ENCODE measurements around the gene VSIG8.

The VSIG8 gene

DNA sequence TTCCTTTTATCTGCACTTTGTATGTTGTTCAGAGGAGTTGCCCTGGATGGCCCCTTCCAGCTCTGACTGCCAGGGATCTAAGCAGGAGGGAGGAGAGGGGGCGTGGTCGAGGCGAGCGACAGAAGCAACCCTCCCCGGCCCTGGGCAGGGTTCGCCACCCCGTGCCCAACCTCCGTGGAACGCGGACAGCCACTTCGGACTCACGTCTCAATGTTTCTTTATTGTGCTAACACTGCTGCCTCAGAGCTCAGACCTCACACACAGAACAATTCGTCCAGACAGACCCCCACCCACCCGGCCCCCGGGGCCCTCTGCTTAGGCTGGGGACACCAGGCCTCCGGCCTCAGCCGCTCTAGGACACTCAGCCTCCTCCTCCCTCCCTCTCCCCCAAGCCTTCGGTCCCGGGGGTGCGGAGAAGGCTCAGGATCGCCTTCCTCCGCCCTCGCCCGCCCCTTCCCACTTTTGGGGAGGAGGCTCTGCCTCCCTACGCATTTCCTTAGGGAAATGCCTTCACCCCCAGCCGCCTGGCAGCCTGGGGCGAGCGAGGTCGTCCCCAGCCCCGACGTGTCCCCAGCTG, 8.3 kb downstream of the VSIG8 start:
- peak overlapping the region; percentile 35 for H3K4me3 ChIP-seq (ENCODE audit: low read depth, low read length)
- no peak overlapping the region for H3K27ac ChIP-seq
- peaks cover 90% of the 10 kb centered on the region for H3K27me3 ChIP-seq (ENCODE audit: insufficient read depth, low read depth, severe bottlenecking)

GRCh38 chr1:159853417-159854115, 8.9 kb downstream of the VSIG8 start:
- Histone ChIP-seq H3K36me3 (no peaks in the 10 kb centered on the region), H3K4me3 (ENCODE audit: low read depth, low read length) (peak overlapping the region; percentile 35), H3K27me3 (ENCODE audit: insufficient read depth, low read depth, severe bottlenecking) (peaks cover 92% of the 10 kb centered on the region), H3K9me3 (ENCODE audit: severe bottlenecking) (peaks cover 8% of the 10 kb centered on the region), H3K27ac (no peak overlapping the region)
- DNase-seq: no peak
- no peak for TF ChIP-seq CTCF (IDR thresholded peaks at IDR 0.05; ENCODE audit: low read depth, low read length)

More for the DNA sequence above, 8.3 kb downstream of the VSIG8 start:
- H3K9me3 ChIP-seq (ENCODE audit: severe bottlenecking): peaks cover 8% of the 10 kb centered on the region
- peak; percentile 51 for DNase-seq
- no peaks in the 10 kb centered on the region for H3K36me3 ChIP-seq
- TF ChIP-seq CTCF (IDR thresholded peaks at IDR 0.05; ENCODE audit: low read depth, low read length): no peak

DNA sequence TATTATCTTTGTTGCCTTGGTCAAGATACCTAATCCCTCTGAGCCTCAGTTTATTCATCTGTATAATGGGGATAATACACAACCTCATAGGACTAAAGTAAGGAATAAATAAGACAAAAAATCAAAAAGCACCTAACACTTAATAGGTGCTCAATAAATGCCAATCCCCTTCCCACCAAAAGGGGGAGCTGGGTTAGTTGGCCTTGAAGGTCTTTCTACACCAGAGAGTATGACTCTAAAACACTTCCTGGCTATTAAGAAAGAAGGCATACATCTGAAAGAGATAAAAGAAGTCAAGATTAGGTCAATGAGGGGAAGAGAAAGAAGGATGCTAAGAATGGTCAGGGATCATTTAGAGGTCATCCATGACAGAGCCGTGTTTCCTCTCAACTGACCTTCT, 11.1 kb downstream of the VSIG8 start:
- Histone ChIP-seq H3K36me3 (no peaks in the 10 kb centered on the region), H3K27ac (no peak overlapping the region), H3K9me3 (ENCODE audit: severe bottlenecking) (peaks cover 8% of the 10 kb centered on the region), H3K4me3 (ENCODE audit: low read depth, low read length) (no peak overlapping the region), H3K27me3 (ENCODE audit: insufficient read depth, low read depth, severe bottlenecking) (peaks cover 92% of the 10 kb centered on the region)
- no peak for DNase-seq
- no peak for TF ChIP-seq CTCF (IDR thresholded peaks at IDR 0.05; ENCODE audit: low read depth, low read length)

DNA sequence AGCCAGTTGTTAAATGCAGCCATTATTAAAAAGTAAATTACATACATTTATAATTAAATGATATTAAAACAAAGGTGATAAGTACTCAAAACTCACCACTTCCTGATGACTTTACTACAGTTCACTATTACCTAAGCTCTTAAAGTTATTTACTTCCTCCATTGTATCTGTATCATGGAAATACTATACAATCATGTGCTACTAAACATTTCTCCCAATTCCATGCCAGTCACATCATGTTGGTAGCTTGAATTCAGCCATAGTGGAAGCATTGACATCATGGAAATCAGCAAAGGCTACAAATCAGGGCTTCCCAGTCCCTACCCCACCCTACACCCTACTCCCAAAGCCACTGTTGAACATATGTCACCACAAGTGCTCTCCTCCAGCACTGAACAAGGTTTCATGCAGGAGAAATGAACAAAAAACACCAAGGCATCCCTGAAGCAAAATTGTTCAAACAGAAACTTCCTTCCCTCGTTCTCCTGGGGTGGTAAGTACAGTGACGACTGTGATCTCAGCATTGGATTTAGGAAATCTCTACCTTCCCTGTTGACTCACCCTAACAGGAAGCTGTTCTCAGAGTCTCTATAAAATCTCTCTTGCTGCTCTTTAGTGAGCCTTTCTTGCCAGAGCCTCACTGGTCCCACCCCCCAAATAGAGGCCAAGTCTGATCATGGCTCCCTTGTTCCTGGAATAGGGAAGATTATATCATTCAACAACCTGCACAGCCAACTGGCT, 12.7 kb downstream of the VSIG8 start:
- TF ChIP-seq CTCF (IDR thresholded peaks at IDR 0.05; ENCODE audit: low read depth, low read length): no peak
- Histone ChIP-seq H3K27ac (no peak overlapping the region), H3K9me3 (ENCODE audit: severe bottlenecking) (peaks cover under 1% of the 10 kb centered on the region), H3K27me3 (ENCODE audit: insufficient read depth, low read depth, severe bottlenecking) (peaks cover 89% of the 10 kb centered on the region), H3K4me3 (ENCODE audit: low read depth, low read length) (no peak overlapping the region), H3K36me3 (no peaks in the 10 kb centered on the region)
- no peak for DNase-seq

DNA sequence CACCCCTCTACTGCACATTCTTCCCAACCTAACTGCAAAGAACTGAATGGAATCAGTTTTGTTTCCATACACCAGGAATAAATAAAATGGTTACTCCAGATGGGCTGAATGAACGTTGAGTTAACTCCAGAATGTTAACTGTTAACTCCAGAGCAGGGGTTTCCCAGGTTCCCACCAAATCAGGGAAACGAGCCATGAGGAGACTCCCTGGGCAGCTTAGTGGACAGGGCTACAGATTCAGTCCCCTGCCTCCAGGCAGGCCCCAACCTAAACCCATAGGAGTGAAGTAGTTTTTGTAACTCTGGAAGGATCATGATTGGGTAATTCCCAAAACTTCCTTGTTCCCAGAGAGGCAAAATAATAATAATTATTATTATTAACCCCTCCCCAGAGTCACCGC, 14.1 kb downstream of the VSIG8 start:
- Histone ChIP-seq H3K27ac (no peak overlapping the region), H3K4me3 (ENCODE audit: low read depth, low read length) (no peak overlapping the region), H3K36me3 (no peaks in the 10 kb centered on the region), H3K9me3 (ENCODE audit: severe bottlenecking) (no peaks in the 10 kb centered on the region), H3K27me3 (ENCODE audit: insufficient read depth, low read depth, severe bottlenecking) (peaks cover 93% of the 10 kb centered on the region)
- DNase-seq: no peak
- TF ChIP-seq CTCF (IDR thresholded peaks at IDR 0.05; ENCODE audit: low read depth, low read length): no peak
